GM12873 (cell line): ENCODE data around the gene KNOP1.

Experiments used
- CTCF ChIP-seq: IDR thresholded peaks from 2 replicates; pipeline ENCODE4 v1.5.1; 2012; ENCODE audit warnings: low read depth, mild to moderate bottlenecking, moderate library complexity, low read length, control low read depth; ENCODE audit not compliant: insufficient read depth; ENCODE audit errors: missing control alignments

Gene KNOP1

GRCh38 chr16:19659554-19659953 is 58.5 kb downstream of the KNOP1 start:
- TF ChIP-seq CTCF = no peak

DNA sequence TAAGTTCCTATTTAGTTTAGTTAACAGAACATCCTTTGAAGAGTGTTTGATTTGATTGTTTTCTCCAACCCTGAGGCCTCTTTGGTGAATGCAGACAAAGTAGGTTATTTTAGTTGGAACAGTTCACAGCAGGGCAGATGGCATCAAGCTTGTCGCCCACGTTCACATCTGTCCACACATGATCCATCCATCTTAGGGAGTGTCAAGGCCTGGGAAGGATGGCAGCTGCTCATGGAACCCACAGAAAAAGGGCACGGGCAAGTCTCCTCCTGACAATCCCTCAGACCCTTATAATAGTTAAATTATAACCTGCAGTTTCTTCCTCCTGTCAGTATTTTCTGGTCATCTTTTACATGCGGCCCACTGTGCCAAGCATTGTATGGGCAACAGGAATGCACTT is 60.2 kb downstream of the KNOP1 start:
- no peak for TF ChIP-seq CTCF

DNA sequence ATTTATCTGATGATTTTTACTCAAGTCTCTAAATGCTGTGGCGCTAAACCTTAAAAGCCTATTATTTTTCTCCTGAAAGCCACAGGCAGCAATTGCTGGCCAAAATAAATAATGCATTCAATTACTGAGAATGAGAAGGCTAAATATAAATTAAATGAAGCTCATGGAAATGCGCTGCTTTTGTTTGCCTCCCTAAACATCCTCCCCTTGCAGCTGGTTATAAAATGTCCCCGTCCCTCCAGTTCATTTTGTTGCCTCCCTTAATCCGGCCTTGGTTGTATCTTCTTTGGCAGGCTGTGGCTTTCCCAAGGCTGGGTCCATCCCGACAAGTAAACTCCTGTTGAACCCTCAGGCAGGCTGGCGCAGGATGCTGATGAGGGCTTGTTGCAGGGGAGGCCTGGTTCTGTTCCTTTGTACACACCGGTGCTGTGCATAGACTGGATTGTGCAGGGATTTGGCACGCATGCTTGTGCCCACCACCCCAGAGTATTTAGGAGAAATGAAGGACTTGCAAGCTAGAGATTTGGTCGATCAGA is 62.7 kb downstream of the KNOP1 start:
- no peak for TF ChIP-seq CTCF

DNA sequence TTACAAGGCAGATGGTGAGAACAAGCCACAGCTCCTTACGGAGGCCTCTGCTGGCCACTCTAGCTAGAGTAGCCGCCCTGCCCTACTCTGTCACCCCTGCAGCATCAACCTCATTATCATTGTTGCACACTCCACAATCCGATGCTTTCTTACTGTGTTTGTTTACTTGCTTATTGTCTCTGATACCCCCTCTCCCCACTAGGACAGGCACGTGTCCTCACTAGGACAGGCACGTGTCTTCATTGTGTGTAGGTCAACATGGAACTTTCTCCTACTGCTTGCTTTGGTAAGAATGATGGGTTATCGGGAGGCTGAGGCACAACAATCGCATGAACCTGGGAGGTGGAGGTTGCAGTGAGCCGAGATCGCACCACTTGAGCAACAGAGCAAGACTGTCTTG is 63.9 kb downstream of the KNOP1 start:
- no peak for TF ChIP-seq CTCF
